A172 (cell line): ENCODE results near the gene SLC25A47. TPM values are rescaled to one million over a fixed set of nuclear protein-coding genes. Genes with fewer than 3 reads are reported as not detected.
"Not testable (repeated sequence)": the region's sequence is repeated elsewhere in the genome, so short reads cannot be mapped to it uniquely, and the experiment has no call there.

Experiments
- DNase-seq: peaks from one replicate; pipeline ENCODE4 v3.0.0-alpha.2; 2015; ENCODE audit warnings: low spot score
- total RNA-seq: library from RNA; depleted of rRNA; stranded (reverse); fragments of >200 nt; shearing (Covaris generic); gene quantifications from 2 replicates; pipeline ENCODE4 v1.2.3, GENCODE V29; 2014

SLC25A47 gene
- total RNA-seq, 1 experiment from 2014 or later: not detected

GRCh38 chr14:100327128-100327527 is 4.0 kb downstream of the SLC25A47 start:
- DNase-seq: no peak

GRCh38 chr14:100328495-100329163 is 5.5 kb downstream of the SLC25A47 start:
- DNase-seq: no peak

GRCh38 chr14:100329233-100330006 is 6.3 kb downstream of the SLC25A47 start:
- DNase-seq: no peak

- DNase-seq: no peak
These were observed 6.8 kb downstream of the SLC25A47 start for GRCh38 chr14:100330007-100330344.

GRCh38 chr14:100330388-100330931 is 7.3 kb downstream of the SLC25A47 start:
- no peak for DNase-seq

GRCh38 chr14:100332071-100332639 is 9.0 kb downstream of the SLC25A47 start:
- DNase-seq: no peak

GRCh38 chr14:100332797-100333196 is 9.7 kb downstream of the SLC25A47 start:
- DNase-seq: no peak

GRCh38 chr14:100333311-100333710 is 10.2 kb downstream of the SLC25A47 start:
- DNase-seq: no peak

- DNase-seq: no peak
These were observed 10.7 kb downstream of the SLC25A47 start for GRCh38 chr14:100333827-100334226.

GRCh38 chr14:100334904-100335303 is 11.8 kb downstream of the SLC25A47 start:
- DNase-seq: no peak

- no peak for DNase-seq
These were observed 13.7 kb downstream of the SLC25A47 start for GRCh38 chr14:100336618-100337530.

GRCh38 chr14:100339766-100340422 is 16.8 kb downstream of the SLC25A47 start:
- DNase-seq: no peak

GRCh38 chr14:100340423-100340813 is 17.3 kb downstream of the SLC25A47 start:
- no peak for DNase-seq

- peak; percentile 70 for DNase-seq
These were observed 18.3 kb downstream of the SLC25A47 start for GRCh38 chr14:100341301-100342031.

GRCh38 chr14:100342195-100342594 is 19.1 kb downstream of the SLC25A47 start:
- DNase-seq: no peak

GRCh38 chr14:100342826-100343225 is 19.7 kb downstream of the SLC25A47 start:
- not testable (repeated sequence) for DNase-seq

GRCh38 chr14:100344657-100345056 is 21.5 kb downstream of the SLC25A47 start:
- DNase-seq: not testable (repeated sequence)

- no peak for DNase-seq
These were observed 22.6 kb downstream of the SLC25A47 start for GRCh38 chr14:100345711-100346110.

- DNase-seq: no peak
These were observed 23.4 kb downstream of the SLC25A47 start for GRCh38 chr14:100346306-100347091.
